Stomach smooth muscle (tissue), 2 donors: ENCODE results near the gene KLHL11.
A peak's percentile ranks its signal among the peaks of the same experiment; 100 is the strongest.

ENCODE experiments used
- H3K27ac ChIP-seq: one replicate; pipeline ENCODE4 v1.7.0; 2013; ENCODE audit warnings: mild to moderate bottlenecking, low read length, inconsistent platforms
- H3K27me3 ChIP-seq, 2 donors: one replicate each; pipeline ENCODE4 v1.7.0; 2013; ENCODE audit warnings: low read length in 2 of 2; ENCODE audit not compliant: insufficient read depth in 2 of 2, control insufficient read depth in 1 of 2
- H3K36me3 ChIP-seq, 2 donors: one replicate each; pipeline ENCODE4 v1.7.0; 2013; ENCODE audit warnings: low read length in 2 of 2; ENCODE audit not compliant: control insufficient read depth in 2 of 2, insufficient read depth in 2 of 2
- H3K4me1 ChIP-seq: one replicate; pipeline ENCODE4 v1.7.0; 2013; ENCODE audit warnings: low read length; ENCODE audit not compliant: control insufficient read depth, insufficient read depth
- H3K4me3 ChIP-seq, 2 donors: one replicate each; pipeline ENCODE4 v1.7.0; 2013; ENCODE audit warnings: low read length in 2 of 2
- H3K9ac ChIP-seq, 2 donors: one replicate each; pipeline ENCODE4 v1.7.0; 2013; ENCODE audit warnings: low read length in 2 of 2, mild to moderate bottlenecking in 1 of 2
- H3K9me3 ChIP-seq, 2 donors: one replicate each; pipeline ENCODE4 v1.7.0; 2013; ENCODE audit warnings: low read length in 2 of 2; ENCODE audit not compliant: control insufficient read depth in 2 of 2
- donor health status: healthy.
- donor health status: Pancreatic carcinoma.

Gene KLHL11, protein sequence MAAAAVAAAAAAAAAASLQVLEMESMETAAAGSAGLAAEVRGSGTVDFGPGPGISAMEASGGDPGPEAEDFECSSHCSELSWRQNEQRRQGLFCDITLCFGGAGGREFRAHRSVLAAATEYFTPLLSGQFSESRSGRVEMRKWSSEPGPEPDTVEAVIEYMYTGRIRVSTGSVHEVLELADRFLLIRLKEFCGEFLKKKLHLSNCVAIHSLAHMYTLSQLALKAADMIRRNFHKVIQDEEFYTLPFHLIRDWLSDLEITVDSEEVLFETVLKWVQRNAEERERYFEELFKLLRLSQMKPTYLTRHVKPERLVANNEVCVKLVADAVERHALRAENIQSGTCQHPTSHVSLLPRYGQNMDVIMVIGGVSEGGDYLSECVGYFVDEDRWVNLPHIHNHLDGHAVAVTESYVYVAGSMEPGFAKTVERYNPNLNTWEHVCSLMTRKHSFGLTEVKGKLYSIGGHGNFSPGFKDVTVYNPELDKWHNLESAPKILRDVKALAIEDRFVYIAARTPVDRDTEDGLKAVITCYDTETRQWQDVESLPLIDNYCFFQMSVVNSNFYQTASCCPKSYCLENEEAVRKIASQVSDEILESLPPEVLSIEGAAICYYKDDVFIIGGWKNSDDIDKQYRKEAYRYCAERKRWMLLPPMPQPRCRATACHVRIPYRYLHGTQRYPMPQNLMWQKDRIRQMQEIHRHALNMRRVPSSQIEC

DNA sequence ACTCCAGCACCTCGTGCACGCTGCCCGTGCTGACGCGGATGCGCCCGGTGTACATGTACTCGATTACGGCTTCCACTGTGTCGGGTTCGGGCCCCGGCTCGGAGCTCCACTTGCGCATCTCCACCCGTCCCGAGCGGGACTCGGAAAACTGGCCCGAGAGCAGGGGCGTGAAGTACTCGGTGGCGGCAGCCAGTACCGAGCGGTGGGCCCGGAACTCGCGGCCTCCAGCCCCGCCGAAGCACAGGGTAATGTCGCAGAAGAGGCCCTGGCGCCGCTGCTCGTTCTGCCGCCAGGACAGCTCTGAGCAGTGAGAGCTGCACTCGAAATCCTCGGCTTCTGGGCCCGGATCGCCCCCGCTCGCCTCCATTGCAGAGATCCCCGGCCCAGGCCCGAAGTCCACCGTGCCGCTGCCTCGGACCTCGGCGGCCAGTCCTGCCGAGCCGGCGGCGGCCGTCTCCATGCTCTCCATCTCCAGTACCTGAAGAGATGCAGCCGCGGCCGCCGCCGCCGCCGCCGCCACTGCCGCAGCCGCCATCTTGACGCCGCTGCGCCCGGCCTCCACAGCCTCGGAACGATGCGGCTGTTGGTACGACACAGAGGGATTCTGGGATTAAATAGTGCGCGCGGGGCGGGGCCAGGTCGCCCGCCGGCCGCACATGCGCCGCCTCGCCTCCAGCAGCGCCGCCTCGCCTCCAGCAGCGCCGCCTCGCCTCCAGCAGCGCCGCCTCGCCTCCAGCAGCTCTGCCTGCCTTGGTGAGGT lies at the start of gene KLHL11:
TSS of gene KLHL11 (minus strand) at position 588 of the 760 bp plus-strand sequence. CDS start at position 535, 53 bp downstream.
- peak within 1 kb of the TSS; percentile 76 for H3K27ac ChIP-seq
- H3K27me3 ChIP-seq: no peaks in the 10 kb centered on the region
- H3K9me3 ChIP-seq: no peaks in the 10 kb centered on the region
- peak within 1 kb of the TSS; percentile 91 to 93 for H3K9ac ChIP-seq
- H3K4me1 ChIP-seq: peaks cover 18% of the 10 kb centered on the region
- H3K4me3 ChIP-seq: peak within 1 kb of the TSS; percentile 80 to 94
- H3K36me3 ChIP-seq: peaks cover 3 to 11% of the 10 kb centered on the region in 2 donors

DNA sequence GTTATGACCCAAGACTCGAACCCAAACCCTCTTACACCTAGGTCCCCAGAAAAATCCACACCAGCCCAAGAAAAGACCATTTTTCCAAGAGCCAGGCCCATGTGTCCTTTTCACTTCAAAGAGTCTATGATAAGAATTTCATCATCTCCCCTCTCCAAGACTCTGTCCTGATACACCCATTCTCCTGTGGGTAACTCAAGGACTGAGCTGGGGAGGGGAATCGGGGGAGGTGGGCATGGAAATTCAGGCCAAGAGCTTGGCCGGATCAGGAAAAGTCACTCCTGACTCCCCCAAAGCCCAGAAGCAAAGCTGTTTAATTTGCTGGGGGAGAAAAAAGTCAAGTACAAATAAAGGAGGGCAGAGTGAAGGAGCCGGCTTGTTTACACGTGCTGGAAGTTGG lies 49.8 kb upstream of the KLHL11 start:
- Histone ChIP-seq H3K36me3 (peaks cover 28 to 29% of the 10 kb centered on the region in 2 donors), H3K9ac (no peak overlapping the region), H3K27me3 (no peaks in the 10 kb centered on the region), H3K4me3 (no peak overlapping the region), H3K27ac (no peak overlapping the region), H3K9me3 (no peaks in the 10 kb centered on the region), H3K4me1 (peaks cover 35% of the 10 kb centered on the region)

GRCh38 chr17:41914358-41914766 lies 49.1 kb upstream of the KLHL11 start:
- no peaks in the 10 kb centered on the region for H3K9me3 ChIP-seq
- H3K27ac ChIP-seq: no peak overlapping the region
- H3K36me3 ChIP-seq: peaks cover 33 to 36% of the 10 kb centered on the region in 2 donors

GRCh38 chr17:41913798-41914197 lies 48.6 kb upstream of the KLHL11 start:
- H3K9ac ChIP-seq: no peak overlapping the region
- no peak overlapping the region for H3K27ac ChIP-seq
- peaks cover 26% of the 10 kb centered on the region for H3K4me1 ChIP-seq
- H3K27me3 ChIP-seq: no peaks in the 10 kb centered on the region
- H3K4me3 ChIP-seq: no peak overlapping the region
- no peaks in the 10 kb centered on the region for H3K9me3 ChIP-seq
- peaks cover 36 to 41% of the 10 kb centered on the region in 2 donors for H3K36me3 ChIP-seq

More at GRCh38 chr17:41914358-41914766, 49.1 kb upstream of the KLHL11 start:
- no peaks in the 10 kb centered on the region for H3K27me3 ChIP-seq
- H3K4me3 ChIP-seq: no peak overlapping the region
- no peak overlapping the region for H3K9ac ChIP-seq
- peaks cover 29% of the 10 kb centered on the region for H3K4me1 ChIP-seq

- Histone ChIP-seq H3K4me1 (peaks cover 23% of the 10 kb centered on the region), H3K4me3 (no peak overlapping the region), H3K9ac (no peak overlapping the region), H3K27me3 (no peaks in the 10 kb centered on the region), H3K27ac (no peak overlapping the region), H3K9me3 (no peaks in the 10 kb centered on the region), H3K36me3 (peaks cover 38 to 46% of the 10 kb centered on the region in 2 donors)
These were observed 47.7 kb upstream of the KLHL11 start for GRCh38 chr17:41912925-41913324.

GRCh38 chr17:41910701-41911391 lies 45.6 kb upstream of the KLHL11 start:
- no peak overlapping the region for H3K4me3 ChIP-seq
- no peaks in the 10 kb centered on the region for H3K9me3 ChIP-seq
- peaks cover 44 to 55% of the 10 kb centered on the region in 2 donors for H3K36me3 ChIP-seq
- peaks cover 10% of the 10 kb centered on the region for H3K4me1 ChIP-seq
- no peak overlapping the region for H3K9ac ChIP-seq
- H3K27ac ChIP-seq: no peak overlapping the region
- no peaks in the 10 kb centered on the region for H3K27me3 ChIP-seq

DNA sequence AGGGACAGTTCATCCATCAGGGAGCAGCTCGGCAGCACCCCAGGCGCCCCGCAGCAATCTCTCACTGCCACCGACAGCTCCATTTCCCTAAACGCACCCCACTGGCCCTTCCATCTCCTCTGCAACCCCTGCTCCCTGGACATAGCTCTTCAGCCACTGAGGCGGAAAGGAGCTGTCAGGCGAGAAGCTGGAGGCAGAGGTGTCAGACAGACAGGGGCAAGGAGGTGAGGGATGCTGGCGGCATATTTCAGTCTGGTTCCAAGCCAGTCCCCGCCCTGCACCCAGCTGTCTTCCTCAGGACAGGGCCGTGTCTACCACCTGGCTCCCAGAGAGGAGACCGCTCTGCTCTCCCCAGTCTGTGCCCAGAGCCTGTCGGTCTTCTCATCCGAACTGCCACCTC lies 43.9 kb upstream of the KLHL11 start:
- no peak overlapping the region for H3K27ac ChIP-seq
- H3K36me3 ChIP-seq: peaks cover 58 to 72% of the 10 kb centered on the region in 2 donors

GRCh38 chr17:41907633-41908539 lies 42.7 kb upstream of the KLHL11 start:
- Histone ChIP-seq H3K27me3 (no peaks in the 10 kb centered on the region), H3K4me3 (no peak overlapping the region), H3K36me3 (peaks cover 53 to 67% of the 10 kb centered on the region in 2 donors), H3K4me1 (no peaks in the 10 kb centered on the region), H3K9ac (no peak overlapping the region), H3K9me3 (no peaks in the 10 kb centered on the region), H3K27ac (no peak overlapping the region)

More for the DNA sequence above, 43.9 kb upstream of the KLHL11 start:
- Histone ChIP-seq H3K4me1 (peaks cover 3% of the 10 kb centered on the region), H3K9me3 (no peaks in the 10 kb centered on the region), H3K4me3 (no peak overlapping the region), H3K9ac (no peak overlapping the region), H3K27me3 (no peaks in the 10 kb centered on the region)

GRCh38 chr17:41907185-41907556 lies 41.9 kb upstream of the KLHL11 start:
- Histone ChIP-seq H3K9me3 (no peaks in the 10 kb centered on the region), H3K4me1 (no peaks in the 10 kb centered on the region), H3K27me3 (no peaks in the 10 kb centered on the region), H3K9ac (no peak overlapping the region), H3K27ac (no peak overlapping the region), H3K4me3 (no peak overlapping the region), H3K36me3 (peaks cover 46 to 62% of the 10 kb centered on the region in 2 donors)
